Heart left ventricle (tissue), 13 donors: ENCODE results near the gene IPMK.

Experiments
- CTCF ChIP-seq, 12 donors: fragments of 200-600 bp; sonication (generic) in 4 of 12; IDR thresholded peaks; one replicate each; pipeline versions ENCODE4 v1.5.0 to v1.8.0; 2018 to 2022; ENCODE audit warnings: antibody characterized with exemption in 12 of 12, mild to moderate bottlenecking in 5 of 12
- POLR2A ChIP-seq, 2 donors: fragments of 450-650 bp; IDR thresholded peaks; one replicate each; pipeline ENCODE4 v1.6.1; 2017; ENCODE audit warnings: antibody characterized with exemption in 2 of 2, mild to moderate bottlenecking in 2 of 2, moderate library complexity in 2 of 2
- donor health status: ischemic (EF 13 %, LVEDD 7.1; RV severe dilation, severe dysfunction).
- donor health status: DM: no; HTN: yes; CAD: no.
- donor health status: DM: no; HTN: no; CAD: no.
- donor health status: ischemic (EF 25% LVEDD 6.9; RV normal size, moderate dysfunction).
- donor health status: ischemic (EF 25% LVEDD 5.7; RV mildly dilated, moderate dysfunction).
- donor health status: ischemic (EF 35%, LVEDD 5.7; RV mildly dilated, moderate dysfunction).
- donor health status: nonischemic (EF 11% LVEDD 7.7; RV severe dilation, severe dysfunction).
- donor health status: DM: yes; HTN: yes; CAD: no.
- donor health status: PGD.
- donor health status: ischemic (EF 29% LVEDD 5.4; RV normal size, mild dysfunction).
- donor health status: nonischemic (EF 23%, LVEDD 6.1; RV moderate dilation, normal function).

DNA sequence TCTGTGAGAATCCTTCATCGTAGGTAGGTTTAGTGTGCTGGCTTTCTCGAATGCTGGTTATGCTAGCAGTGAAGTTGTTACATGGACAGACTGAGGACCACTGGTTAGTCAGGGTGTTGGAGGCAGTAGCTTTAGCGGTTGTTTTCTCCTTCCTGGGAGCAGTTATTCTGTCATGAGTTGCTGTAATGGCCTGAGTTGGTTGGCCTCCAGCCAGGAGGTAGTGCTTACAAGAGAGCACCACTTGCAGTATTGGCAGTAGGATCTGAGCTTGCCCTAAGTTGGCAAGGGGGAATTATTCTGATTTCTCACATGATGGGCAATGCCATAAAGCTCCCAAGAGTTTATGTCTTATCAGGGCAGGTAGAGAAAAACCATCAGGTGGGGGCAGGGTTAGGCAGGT, 58.0 kb downstream of the IPMK start:
- no peak for TF ChIP-seq CTCF (IDR thresholded peaks at IDR 0.05)
- TF ChIP-seq POLR2A (IDR thresholded peaks at IDR 0.05), result no peak
